Loucy (cell line): Measurements from ENCODE around the gene TSPAN9.

Experiments used
- H2AFZ ChIP-seq: fragments of 200-600 bp; sonication (generic); 2 replicates; pipeline ENCODE4 v1.6.0; 2016; ENCODE audit warnings: antibody characterized with exemption, mild to moderate bottlenecking, low read length, moderate library complexity
- H3F3A ChIP-seq: fragments of 200-600 bp; 2 replicates; pipeline ENCODE4 v1.6.0; 2016; ENCODE audit warnings: antibody characterized with exemption, low read depth, mild to moderate bottlenecking
- H3K27me3 ChIP-seq: fragments of 200-600 bp; sonication (generic); 2 replicates; pipeline ENCODE4 v1.6.1; 2014; ENCODE audit warnings: low read length, mild to moderate bottlenecking; ENCODE audit not compliant: insufficient read depth, poor library complexity, severe bottlenecking
- H3K36me3 ChIP-seq: fragments of 200-600 bp; sonication (generic); 2 replicates; pipeline ENCODE4 v1.6.1; 2016; ENCODE audit warnings: low read length; ENCODE audit not compliant: insufficient read depth
- H3K4me1 ChIP-seq: fragments of 200-600 bp; sonication (generic); 2 replicates; pipeline ENCODE4 v1.5.1; 2014; ENCODE audit warnings: low read length, mild to moderate bottlenecking; ENCODE audit not compliant: insufficient read depth, poor library complexity, severe bottlenecking
- H3K4me2 ChIP-seq: fragments of 200-600 bp; sonication (generic); 2 replicates; pipeline ENCODE4 v1.6.0; 2014; ENCODE audit warnings: antibody characterized with exemption, low read length, low read depth, mild to moderate bottlenecking; ENCODE audit not compliant: poor library complexity, severe bottlenecking
- H3K4me3 ChIP-seq: fragments of 200-600 bp; sonication (generic); 2 replicates; pipeline ENCODE4 v1.5.1; 2014; ENCODE audit warnings: low read length, mild to moderate bottlenecking, mixed read lengths; ENCODE audit not compliant: poor library complexity, severe bottlenecking
- H3K79me2 ChIP-seq: fragments of 200-600 bp; sonication (generic); 2 replicates; pipeline ENCODE4 v1.6.1; 2014; ENCODE audit warnings: low read length; ENCODE audit not compliant: insufficient read depth
- H3K9ac ChIP-seq: fragments of 200-600 bp; sonication (generic); 2 replicates; pipeline ENCODE4 v1.6.0; 2014; ENCODE audit warnings: mild to moderate bottlenecking, low read depth, low read length, moderate library complexity; ENCODE audit not compliant: poor library complexity, severe bottlenecking
- H3K9me2 ChIP-seq: fragments of 200-600 bp; sonication (generic); replicated peaks from 2 replicates; pipeline ENCODE4 v1.6.1; 2016; ENCODE audit warnings: low read depth, low read length, mixed read lengths
- H3K9me3 ChIP-seq: fragments of 200-600 bp; sonication (generic); 2 replicates; pipeline ENCODE4 v1.6.1; 2014; ENCODE audit warnings: mild to moderate bottlenecking, antibody characterized with exemption, low read length, low read depth; ENCODE audit not compliant: insufficient read depth
- H4K20me1 ChIP-seq: fragments of 200-600 bp; sonication (generic); 2 replicates; pipeline ENCODE4 v1.6.0; 2014; ENCODE audit warnings: antibody characterized with exemption, low read length, mild to moderate bottlenecking; ENCODE audit not compliant: insufficient read depth, poor library complexity, severe bottlenecking
- EZH2phosphoT487 ChIP-seq: fragments of 200-600 bp; IDR thresholded peaks from 2 replicates; pipeline ENCODE4 v1.6.1; 2018; ENCODE audit warnings: antibody characterized with exemption, mild to moderate bottlenecking, moderate library complexity, borderline replicate concordance
- TF ChIP-seq, protein P1 (sequence below): fragments of 200-600 bp; sonication (generic); conservative IDR thresholded peaks from 2 replicates; pipeline ENCODE4 v1.5.1; 2014; ENCODE audit warnings: mild to moderate bottlenecking, antibody characterized with exemption, low read length

The TSPAN9 gene

GRCh38 chr12:3207858-3208257 is 130.7 kb downstream of the TSPAN9 start:
- H3K27me3 ChIP-seq = no peaks in the 10 kb centered on the region
- H3K4me1 ChIP-seq = no peaks in the 10 kb centered on the region
- H3K9ac ChIP-seq = no peak overlapping the region
- H3K9me3 ChIP-seq = no peaks in the 10 kb centered on the region
- H3F3A ChIP-seq = no peaks in the 10 kb centered on the region
- H3K4me3 ChIP-seq = no peak overlapping the region
- no peak overlapping the region for H2AFZ ChIP-seq
- TF ChIP-seq, protein P1, sequence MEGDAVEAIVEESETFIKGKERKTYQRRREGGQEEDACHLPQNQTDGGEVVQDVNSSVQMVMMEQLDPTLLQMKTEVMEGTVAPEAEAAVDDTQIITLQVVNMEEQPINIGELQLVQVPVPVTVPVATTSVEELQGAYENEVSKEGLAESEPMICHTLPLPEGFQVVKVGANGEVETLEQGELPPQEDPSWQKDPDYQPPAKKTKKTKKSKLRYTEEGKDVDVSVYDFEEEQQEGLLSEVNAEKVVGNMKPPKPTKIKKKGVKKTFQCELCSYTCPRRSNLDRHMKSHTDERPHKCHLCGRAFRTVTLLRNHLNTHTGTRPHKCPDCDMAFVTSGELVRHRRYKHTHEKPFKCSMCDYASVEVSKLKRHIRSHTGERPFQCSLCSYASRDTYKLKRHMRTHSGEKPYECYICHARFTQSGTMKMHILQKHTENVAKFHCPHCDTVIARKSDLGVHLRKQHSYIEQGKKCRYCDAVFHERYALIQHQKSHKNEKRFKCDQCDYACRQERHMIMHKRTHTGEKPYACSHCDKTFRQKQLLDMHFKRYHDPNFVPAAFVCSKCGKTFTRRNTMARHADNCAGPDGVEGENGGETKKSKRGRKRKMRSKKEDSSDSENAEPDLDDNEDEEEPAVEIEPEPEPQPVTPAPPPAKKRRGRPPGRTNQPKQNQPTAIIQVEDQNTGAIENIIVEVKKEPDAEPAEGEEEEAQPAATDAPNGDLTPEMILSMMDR = peak; percentile 57
- no peak for TF ChIP-seq EZH2phosphoT487
- no peaks in the 10 kb centered on the region for H4K20me1 ChIP-seq
- H3K79me2 ChIP-seq = no peaks in the 10 kb centered on the region
- H3K4me2 ChIP-seq = no peak overlapping the region
- no peaks in the 10 kb centered on the region for H3K36me3 ChIP-seq
- H3K9me2 ChIP-seq = no peaks in the 10 kb centered on the region

DNA sequence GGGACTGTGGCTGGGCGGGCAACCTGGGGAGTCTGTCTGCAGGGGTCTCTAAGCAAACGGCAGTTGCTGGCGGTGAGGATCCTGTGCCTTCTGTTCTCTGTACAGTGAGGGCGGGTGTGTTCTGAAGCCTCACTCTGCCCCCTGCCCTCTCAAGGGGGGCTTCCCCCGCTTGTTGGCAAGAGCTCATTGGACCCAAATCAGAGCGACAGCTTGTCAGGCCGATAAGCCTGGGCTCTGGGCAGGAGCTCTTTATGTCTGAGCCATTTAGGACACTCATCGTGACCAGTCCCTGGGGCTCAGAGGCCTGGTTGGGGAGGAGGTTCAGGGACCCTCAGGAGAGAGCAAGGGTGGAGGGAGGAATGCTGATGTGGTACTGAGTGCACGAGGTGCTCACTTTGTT is 136.0 kb downstream of the TSPAN9 start:
- no peaks in the 10 kb centered on the region for H3K36me3 ChIP-seq
- no peaks in the 10 kb centered on the region for H3K9me2 ChIP-seq
- H3K4me3 ChIP-seq = no peak overlapping the region
- H4K20me1 ChIP-seq = no peaks in the 10 kb centered on the region
- H3K4me1 ChIP-seq = no peaks in the 10 kb centered on the region
- no peaks in the 10 kb centered on the region for H3K79me2 ChIP-seq
- H3K4me2 ChIP-seq = no peak overlapping the region
- no peak overlapping the region for H2AFZ ChIP-seq
- TF ChIP-seq EZH2phosphoT487 = no peak
- no peaks in the 10 kb centered on the region for H3F3A ChIP-seq
- no peaks in the 10 kb centered on the region for H3K9me3 ChIP-seq
- H3K9ac ChIP-seq = no peak overlapping the region
- H3K27me3 ChIP-seq = no peaks in the 10 kb centered on the region

DNA sequence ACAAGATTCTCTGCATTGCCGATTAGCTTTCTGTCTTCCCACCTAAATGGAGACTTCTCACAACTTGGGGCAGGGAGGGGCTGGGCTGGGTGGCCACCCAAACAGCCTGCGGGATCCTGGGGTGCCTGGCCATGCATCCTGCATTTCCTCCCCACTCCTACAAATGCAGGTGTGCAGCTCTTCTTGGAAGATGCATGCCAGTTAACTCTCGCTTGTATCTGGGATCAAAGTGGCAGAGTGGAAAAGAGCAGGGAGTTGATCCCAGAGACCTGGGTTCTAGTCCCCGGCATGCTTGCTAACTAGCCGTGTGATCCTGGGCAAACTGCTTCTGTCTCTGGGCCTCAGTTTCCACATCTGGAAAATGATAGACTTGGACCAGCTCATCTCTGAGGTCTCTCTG is 136.6 kb downstream of the TSPAN9 start:
- no peak overlapping the region for H3K4me3 ChIP-seq
- H4K20me1 ChIP-seq = no peaks in the 10 kb centered on the region
- H3K36me3 ChIP-seq = no peaks in the 10 kb centered on the region
- no peaks in the 10 kb centered on the region for H3K27me3 ChIP-seq
- H3K9me2 ChIP-seq = no peaks in the 10 kb centered on the region
- H2AFZ ChIP-seq = no peak overlapping the region
- H3K9ac ChIP-seq = no peak overlapping the region
- no peaks in the 10 kb centered on the region for H3K4me1 ChIP-seq
- H3K9me3 ChIP-seq = no peaks in the 10 kb centered on the region
- no peak overlapping the region for H3K4me2 ChIP-seq
- no peak for TF ChIP-seq EZH2phosphoT487
- TF ChIP-seq, protein P1 = no peak
- H3F3A ChIP-seq = no peaks in the 10 kb centered on the region
- no peaks in the 10 kb centered on the region for H3K79me2 ChIP-seq
